Neural progenitor cell (in vitro differentiated cells): ENCODE results near the gene NTPCR. TPM values are rescaled to one million over a fixed set of nuclear protein-coding genes. Genes with fewer than 3 reads are reported as not detected.

Source experiments
- DNase-seq: peaks from one replicate; pipeline ENCODE4 v3.0.0-alpha.2; 2016; ENCODE audit warnings: low spot score
- H2AFZ ChIP-seq: fragments of 200-600 bp; sonication (generic); replicated peaks from 2 replicates; pipeline ENCODE4 v1.6.1; 2016; ENCODE audit warnings: antibody characterized with exemption
- H3F3A ChIP-seq: fragments of 200-600 bp; sonication (generic); 2 replicates; pipeline ENCODE4 v1.6.1; 2016; ENCODE audit warnings: antibody characterized with exemption, low read depth
- H3K27ac ChIP-seq: fragments of 200-600 bp; sonication (generic); 2 replicates; pipeline ENCODE4 v1.5.1; 2016; ENCODE audit warnings: mild to moderate bottlenecking
- H3K27me3 ChIP-seq: fragments of 200-600 bp; sonication (generic); 2 replicates; pipeline ENCODE4 v1.6.1; 2016; ENCODE audit warnings: mild to moderate bottlenecking, moderate library complexity
- H3K36me3 ChIP-seq: fragments of 200-600 bp; sonication (generic); 2 replicates; pipeline ENCODE4 v1.5.1; 2016
- H3K4me1 ChIP-seq: fragments of 200-600 bp; sonication (generic); 2 replicates; pipeline ENCODE4 v1.6.1; 2016; ENCODE audit warnings: mixed run types
- H3K4me2 ChIP-seq: fragments of 200-600 bp; sonication (generic); 2 replicates; pipeline ENCODE4 v1.6.1; 2016
- H3K4me3 ChIP-seq: fragments of 200-600 bp; sonication (generic); 2 replicates; pipeline ENCODE4 v1.5.1; 2016
- H3K79me2 ChIP-seq: fragments of 200-600 bp; sonication (generic); 2 replicates; pipeline ENCODE4 v1.6.1; 2016; ENCODE audit warnings: low read depth
- H3K9ac ChIP-seq: fragments of 200-600 bp; sonication (generic); 2 replicates; pipeline ENCODE4 v1.6.1; 2016
- H3K9me3 ChIP-seq: fragments of 200-600 bp; sonication (generic); 2 replicates; pipeline ENCODE4 v1.5.1; 2016; ENCODE audit warnings: low read depth
- H4K20me1 ChIP-seq: fragments of 200-600 bp; sonication (generic); 2 replicates; pipeline ENCODE4 v1.6.1; 2016; ENCODE audit warnings: low read depth
- H3K27ac Mint-ChIP-seq: 3 replicates; pipeline ENCODE4 v1.8.0; 2021; ENCODE audit warnings: mixed read lengths
- H3K27me3 Mint-ChIP-seq: 2 replicates; pipeline ENCODE4 v1.8.0; 2022; ENCODE audit warnings: low read depth, mild to moderate bottlenecking, inconsistent platforms, moderate library complexity, mixed read lengths; ENCODE audit not compliant: insufficient read depth
- H3K36me3 Mint-ChIP-seq: 3 replicates; pipeline ENCODE4 v1.8.0; 2021; ENCODE audit warnings: mixed read lengths
- H3K4me1 Mint-ChIP-seq: 3 replicates; pipeline ENCODE4 v1.8.0; 2021; ENCODE audit warnings: mixed read lengths
- H3K4me3 Mint-ChIP-seq: 3 replicates; pipeline ENCODE4 v1.8.0; 2021; ENCODE audit warnings: mild to moderate bottlenecking, moderate library complexity, mixed read lengths
- H3K9me3 Mint-ChIP-seq: 3 replicates; pipeline ENCODE4 v1.8.0; 2020; ENCODE audit warnings: mixed read lengths
- EZH2 ChIP-seq: fragments of 200-600 bp; sonication (generic); IDR thresholded peaks from 2 replicates; pipeline ENCODE4 v1.6.1; 2017; ENCODE audit warnings: antibody characterized with exemption, mild to moderate bottlenecking, moderate library complexity
- EZH2phosphoT487 ChIP-seq: fragments of 200-600 bp; sonication (generic); IDR thresholded peaks from 2 replicates; pipeline ENCODE4 v1.6.1; 2017; ENCODE audit warnings: antibody characterized with exemption
- total RNA-seq: library from RNA; depleted of rRNA; stranded (reverse); fragments of >200 nt; gene quantifications from 2 replicates; pipeline ENCODE4 v1.2.3, GENCODE V29; 2015; ENCODE audit warnings: low replicate concordance
- TF ChIP-seq, protein P1 (sequence below): fragments of 200-600 bp; sonication (generic); IDR thresholded peaks from 2 replicates; pipeline ENCODE4 v1.5.1; 2017; ENCODE audit warnings: antibody characterized with exemption, mild to moderate bottlenecking

NTPCR gene
- total RNA-seq, 1 donor from 2014 or later = 65.7 TPM

- Histone ChIP-seq H3K27me3 (no peaks in the 10 kb centered on the region), H3K4me1 (peaks cover 5% of the 10 kb centered on the region), H3K9ac (no peak overlapping the region), H3K36me3 (no peaks in the 10 kb centered on the region), H4K20me1 (no peaks in the 10 kb centered on the region), H2AFZ (peak overlapping the region; percentile 68), H3K9me3 (no peaks in the 10 kb centered on the region), H3K27ac (no peak overlapping the region), H3K4me2 (no peak overlapping the region), H3K79me2 (no peaks in the 10 kb centered on the region), H3F3A (no peaks in the 10 kb centered on the region), H3K4me3 (no peak overlapping the region)
- Mint-ChIP-seq H3K27ac (no peak overlapping the region), H3K9me3 (peaks cover 7% of the 10 kb centered on the region), H3K4me1 (peaks cover 19% of the 10 kb centered on the region), H3K27me3 (peaks cover 5% of the 10 kb centered on the region), H3K4me3 (no peak overlapping the region), H3K36me3 (peaks cover 2% of the 10 kb centered on the region)
- TF ChIP-seq EZH2 = no peak
- no peak for TF ChIP-seq EZH2phosphoT487
- TF ChIP-seq, protein P1, sequence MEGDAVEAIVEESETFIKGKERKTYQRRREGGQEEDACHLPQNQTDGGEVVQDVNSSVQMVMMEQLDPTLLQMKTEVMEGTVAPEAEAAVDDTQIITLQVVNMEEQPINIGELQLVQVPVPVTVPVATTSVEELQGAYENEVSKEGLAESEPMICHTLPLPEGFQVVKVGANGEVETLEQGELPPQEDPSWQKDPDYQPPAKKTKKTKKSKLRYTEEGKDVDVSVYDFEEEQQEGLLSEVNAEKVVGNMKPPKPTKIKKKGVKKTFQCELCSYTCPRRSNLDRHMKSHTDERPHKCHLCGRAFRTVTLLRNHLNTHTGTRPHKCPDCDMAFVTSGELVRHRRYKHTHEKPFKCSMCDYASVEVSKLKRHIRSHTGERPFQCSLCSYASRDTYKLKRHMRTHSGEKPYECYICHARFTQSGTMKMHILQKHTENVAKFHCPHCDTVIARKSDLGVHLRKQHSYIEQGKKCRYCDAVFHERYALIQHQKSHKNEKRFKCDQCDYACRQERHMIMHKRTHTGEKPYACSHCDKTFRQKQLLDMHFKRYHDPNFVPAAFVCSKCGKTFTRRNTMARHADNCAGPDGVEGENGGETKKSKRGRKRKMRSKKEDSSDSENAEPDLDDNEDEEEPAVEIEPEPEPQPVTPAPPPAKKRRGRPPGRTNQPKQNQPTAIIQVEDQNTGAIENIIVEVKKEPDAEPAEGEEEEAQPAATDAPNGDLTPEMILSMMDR = no peak
- DNase-seq = no peak
Measured at GRCh38 chr1:232940262-232940661, 10.1 kb upstream of the NTPCR start.

DNA sequence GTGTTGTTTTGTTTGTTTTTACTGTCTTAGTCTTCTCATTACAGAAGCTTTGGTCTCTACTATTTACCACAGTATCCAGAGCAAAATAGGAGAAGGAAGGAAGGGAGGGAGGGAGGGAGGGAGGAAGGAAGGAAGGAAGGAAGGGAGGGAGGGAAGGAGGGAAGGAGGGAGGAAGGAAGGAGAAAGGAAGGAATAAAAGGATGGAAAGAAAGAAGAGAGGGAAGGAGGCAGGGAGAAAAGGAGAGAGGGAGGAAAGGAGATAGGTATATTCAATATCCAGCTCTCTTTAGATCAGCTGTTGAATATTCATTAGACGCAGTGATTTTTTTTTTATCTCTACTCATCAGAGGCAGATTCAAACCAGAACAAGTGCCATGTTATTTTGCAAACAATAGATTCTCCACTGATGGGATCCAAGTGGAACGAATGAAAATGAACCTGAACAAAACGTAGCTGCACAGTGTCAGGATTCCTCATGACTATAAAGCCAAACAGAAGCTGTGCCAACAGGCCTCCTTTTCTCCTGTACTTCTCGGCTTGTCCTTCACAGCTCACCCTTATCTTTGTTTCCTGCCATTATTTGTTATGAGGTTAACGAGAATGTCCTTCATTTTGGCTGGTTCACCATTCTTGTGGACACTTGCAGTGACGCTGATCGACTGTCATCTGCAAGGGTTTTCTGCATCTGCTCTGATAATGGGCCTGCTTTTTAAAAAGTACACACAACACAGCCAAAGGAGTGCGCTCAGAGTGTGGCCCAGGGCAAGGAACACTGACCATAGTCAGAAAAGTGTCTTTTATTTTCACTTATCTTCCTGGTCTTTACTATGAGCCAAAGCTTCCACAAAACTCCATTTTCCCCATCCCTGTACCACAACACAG, 7.8 kb upstream of the NTPCR start:
- TF ChIP-seq EZH2 (no peak), EZH2phosphoT487 (no peak)
- TF ChIP-seq, protein P1 = no peak
- H2AFZ ChIP-seq = no peak overlapping the region
- H3F3A ChIP-seq = no peaks in the 10 kb centered on the region
- peaks cover 7% of the 10 kb centered on the region for H3K9me3 Mint-ChIP-seq
- H3K27me3 ChIP-seq = no peaks in the 10 kb centered on the region
- H3K4me3 Mint-ChIP-seq = no peak overlapping the region
- H3K9me3 ChIP-seq = no peaks in the 10 kb centered on the region
- no peaks in the 10 kb centered on the region for H4K20me1 ChIP-seq
- DNase-seq = no peak
- no peaks in the 10 kb centered on the region for H3K36me3 ChIP-seq
- H3K79me2 ChIP-seq = no peaks in the 10 kb centered on the region
- peaks cover 5% of the 10 kb centered on the region for H3K4me1 ChIP-seq
- H3K27ac Mint-ChIP-seq = peak overlapping the region; percentile 65
- H3K9ac ChIP-seq = no peak overlapping the region
- peaks cover 5% of the 10 kb centered on the region for H3K27me3 Mint-ChIP-seq
- no peak overlapping the region for H3K4me3 ChIP-seq
- peaks cover 19% of the 10 kb centered on the region for H3K4me1 Mint-ChIP-seq
- no peak overlapping the region for H3K27ac ChIP-seq
- no peak overlapping the region for H3K4me2 ChIP-seq
- H3K36me3 Mint-ChIP-seq = peaks cover 2% of the 10 kb centered on the region

DNA sequence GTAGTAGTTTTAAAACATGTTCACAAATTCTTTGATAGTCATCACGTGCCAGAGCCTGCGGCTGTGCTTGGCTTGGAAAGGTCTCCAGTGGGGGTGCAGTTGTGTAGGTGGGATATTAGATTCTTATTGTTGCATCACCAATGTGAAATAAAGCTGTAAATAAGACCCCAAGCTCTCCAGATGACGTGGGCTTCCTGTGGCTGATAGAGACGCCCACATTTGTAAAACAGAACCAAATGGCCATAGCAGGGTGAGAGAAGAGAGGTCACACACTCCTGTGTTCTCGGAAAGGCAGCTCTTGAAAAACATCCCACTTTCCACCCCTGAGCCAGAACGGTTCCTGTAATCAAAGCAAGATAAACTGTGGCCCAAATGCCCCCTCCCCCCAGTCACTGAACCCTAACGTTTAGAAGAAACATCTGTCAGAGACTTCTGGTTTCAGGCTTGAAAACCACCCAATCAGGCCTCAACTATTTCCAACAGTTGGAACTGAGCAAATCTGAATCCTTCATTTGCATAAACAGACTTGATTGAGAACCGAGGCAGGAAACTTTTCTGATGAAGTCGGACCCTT, 6.6 kb upstream of the NTPCR start:
- Mint-ChIP-seq H3K27me3 (peaks cover 5% of the 10 kb centered on the region), H3K4me1 (peaks cover 21% of the 10 kb centered on the region)

More for the DNA sequence above, 6.6 kb upstream of the NTPCR start:
- Histone ChIP-seq H3K4me1 (peaks cover 5% of the 10 kb centered on the region), H3K4me2 (no peak overlapping the region), H3K27me3 (no peaks in the 10 kb centered on the region), H3K27ac (no peak overlapping the region), H4K20me1 (no peaks in the 10 kb centered on the region), H3K9me3 (no peaks in the 10 kb centered on the region), H2AFZ (no peak overlapping the region), H3K9ac (no peak overlapping the region), H3K36me3 (no peaks in the 10 kb centered on the region), H3K4me3 (no peak overlapping the region), H3K79me2 (no peaks in the 10 kb centered on the region), H3F3A (no peaks in the 10 kb centered on the region)
- no peak for DNase-seq
- H3K4me3 Mint-ChIP-seq = no peak overlapping the region
- TF ChIP-seq EZH2 (no peak), EZH2phosphoT487 (no peak)
- TF ChIP-seq, protein P1 = no peak
- H3K36me3 Mint-ChIP-seq = no peaks in the 10 kb centered on the region
- H3K27ac Mint-ChIP-seq = peak overlapping the region; percentile 69
- peaks cover 7% of the 10 kb centered on the region for H3K9me3 Mint-ChIP-seq
